GM21390 (cell line): Measurements from ENCODE around the gene GDAP2.
"Not testable (repeated sequence)": the region's sequence is repeated elsewhere in the genome, so short reads cannot be mapped to it uniquely, and the experiment has no call there.

Experiments used
- ATAC-seq: cut with Tn5 transposase; IDR thresholded peaks from one replicate; pipeline ENCODE4 v1.9.1; 2021; ENCODE audit not compliant: unreplicated experiment

Gene GDAP2, protein sequence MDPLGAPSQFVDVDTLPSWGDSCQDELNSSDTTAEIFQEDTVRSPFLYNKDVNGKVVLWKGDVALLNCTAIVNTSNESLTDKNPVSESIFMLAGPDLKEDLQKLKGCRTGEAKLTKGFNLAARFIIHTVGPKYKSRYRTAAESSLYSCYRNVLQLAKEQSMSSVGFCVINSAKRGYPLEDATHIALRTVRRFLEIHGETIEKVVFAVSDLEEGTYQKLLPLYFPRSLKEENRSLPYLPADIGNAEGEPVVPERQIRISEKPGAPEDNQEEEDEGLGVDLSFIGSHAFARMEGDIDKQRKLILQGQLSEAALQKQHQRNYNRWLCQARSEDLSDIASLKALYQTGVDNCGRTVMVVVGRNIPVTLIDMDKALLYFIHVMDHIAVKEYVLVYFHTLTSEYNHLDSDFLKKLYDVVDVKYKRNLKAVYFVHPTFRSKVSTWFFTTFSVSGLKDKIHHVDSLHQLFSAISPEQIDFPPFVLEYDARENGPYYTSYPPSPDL

GRCh38 chr1:117929343-117930172 is at the start of gene GDAP2, which contains the start of gene WDR3:
Gene GDAP2 (minus strand): TSS chr1:117929621. CDS start chr1:117920357, 9,264 bp downstream.
Gene WDR3 (plus strand): TSS chr1:117929739. CDS start chr1:117933320, 3,581 bp downstream.
- ATAC-seq, result peak; percentile 93

DNA sequence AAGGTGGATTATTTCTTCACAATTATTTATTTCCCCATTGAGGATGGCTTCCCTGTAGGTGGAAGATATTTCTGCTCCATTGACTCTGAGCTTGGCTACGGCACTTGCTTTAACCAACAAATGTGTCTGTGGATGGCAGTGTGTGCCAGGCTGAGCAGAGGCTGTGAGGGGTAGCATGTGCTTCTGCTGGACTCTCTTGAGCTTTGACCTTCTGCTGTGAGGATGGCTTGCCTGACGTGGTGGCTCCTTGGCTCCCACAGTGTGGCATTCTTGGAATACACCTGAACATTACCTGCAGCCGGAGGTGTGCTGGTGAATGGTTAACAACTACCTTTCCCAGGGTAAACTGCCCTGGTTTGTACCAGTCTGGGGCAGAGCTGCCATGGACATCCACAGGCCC is 47.0 kb upstream of the GDAP2 start:
- ATAC-seq, result no peak

GRCh38 chr1:117971777-117972176 is 42.4 kb upstream of the GDAP2 start:
- no peak for ATAC-seq

DNA sequence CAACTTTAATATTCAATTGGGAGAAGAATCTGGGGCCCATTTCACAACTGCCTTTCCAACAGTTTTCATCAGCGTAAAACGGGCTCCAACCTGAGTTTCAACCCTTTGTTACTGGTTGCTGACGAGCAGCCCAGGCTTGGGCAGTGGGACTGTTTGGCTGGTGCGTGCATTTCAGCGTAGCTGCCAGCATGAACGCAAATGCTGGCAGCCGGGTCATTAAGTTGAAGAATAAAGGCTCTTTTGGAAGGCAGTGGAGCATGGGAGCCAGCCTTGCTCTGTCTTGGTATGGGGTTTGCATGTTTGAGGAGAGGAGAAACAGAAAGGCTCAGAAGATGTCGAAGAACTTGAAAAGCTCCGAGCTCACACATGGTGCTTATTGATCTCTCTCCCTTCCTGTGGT is 40.8 kb upstream of the GDAP2 start:
- no peak for ATAC-seq

DNA sequence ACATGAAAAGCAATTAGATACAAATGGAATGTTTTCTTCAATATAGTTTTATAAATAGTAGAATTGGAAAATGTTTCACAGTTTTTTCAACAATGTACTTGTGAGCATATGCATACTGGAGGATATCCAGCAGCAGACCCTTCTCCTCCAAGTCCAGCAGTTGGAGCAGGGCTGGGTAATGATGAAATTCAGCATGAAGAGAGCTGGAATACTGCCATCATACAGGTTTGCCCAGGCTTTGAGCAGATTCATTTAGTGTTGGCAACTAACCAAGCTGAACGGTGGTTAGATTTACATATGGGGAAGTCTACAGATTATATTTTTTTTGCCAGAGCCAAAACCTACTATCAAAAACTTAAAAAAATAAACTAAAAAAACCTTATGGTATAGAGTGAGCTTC is 38.5 kb upstream of the GDAP2 start:
- no peak for ATAC-seq

GRCh38 chr1:117967477-117967876 is 38.1 kb upstream of the GDAP2 start:
- ATAC-seq, result no peak

GRCh38 chr1:117964290-117965038 is 35.0 kb upstream of the GDAP2 start:
- no peak for ATAC-seq

DNA sequence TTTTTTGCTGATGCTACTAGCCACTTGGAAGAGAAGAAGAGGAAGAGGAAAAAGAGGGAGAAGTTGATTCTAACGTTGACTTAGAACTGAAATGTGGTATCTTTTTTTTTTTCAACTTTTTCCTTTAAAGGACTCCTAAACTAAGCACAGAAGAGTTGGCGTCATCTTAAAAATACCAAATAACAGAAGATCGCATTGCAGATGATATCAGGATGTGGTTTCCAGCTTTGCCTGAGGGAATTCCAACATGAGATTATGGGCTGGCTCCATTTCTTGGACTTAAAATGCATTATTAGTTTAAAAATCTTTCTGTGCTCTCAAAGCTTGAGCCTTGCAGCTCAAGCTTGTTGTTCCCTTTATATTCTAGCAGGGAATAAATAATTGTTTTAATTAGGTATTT is 29.9 kb upstream of the GDAP2 start:
- no peak for ATAC-seq

DNA sequence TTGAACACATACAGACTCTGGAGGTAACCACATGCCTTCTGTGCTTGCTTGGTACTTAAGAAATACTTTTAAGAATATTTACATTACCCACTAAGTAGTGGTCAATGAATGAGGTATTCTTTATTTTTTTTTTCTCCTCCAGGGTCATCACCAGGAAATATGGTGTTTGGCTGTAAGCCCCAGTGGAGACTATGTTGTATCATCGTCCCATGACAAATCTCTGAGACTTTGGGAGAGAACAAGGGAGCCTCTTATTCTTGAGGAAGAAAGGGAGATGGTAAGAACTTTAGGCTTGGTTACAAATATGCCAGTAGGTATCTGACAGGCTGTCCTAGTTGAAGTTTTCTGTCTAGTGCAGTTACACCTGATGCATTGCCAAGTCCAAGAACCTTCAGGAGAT is 23.0 kb upstream of the GDAP2 start:
- no peak for ATAC-seq

GRCh38 chr1:117942293-117942692 is 12.9 kb upstream of the GDAP2 start:
- ATAC-seq, result no peak

GRCh38 chr1:117933769-117934168 is 4.3 kb upstream of the GDAP2 start:
- ATAC-seq, result no peak

- ATAC-seq, result no peak
Measured at GRCh38 chr1:117932576-117932975, 3.2 kb upstream of the GDAP2 start.

GRCh38 chr1:117930484-117930883 is 1.1 kb upstream of the GDAP2 start:
- ATAC-seq, result no peak

GRCh38 chr1:117930173-117930447 is 689 bp upstream of the GDAP2 start:
- peak; percentile 0 for ATAC-seq

DNA sequence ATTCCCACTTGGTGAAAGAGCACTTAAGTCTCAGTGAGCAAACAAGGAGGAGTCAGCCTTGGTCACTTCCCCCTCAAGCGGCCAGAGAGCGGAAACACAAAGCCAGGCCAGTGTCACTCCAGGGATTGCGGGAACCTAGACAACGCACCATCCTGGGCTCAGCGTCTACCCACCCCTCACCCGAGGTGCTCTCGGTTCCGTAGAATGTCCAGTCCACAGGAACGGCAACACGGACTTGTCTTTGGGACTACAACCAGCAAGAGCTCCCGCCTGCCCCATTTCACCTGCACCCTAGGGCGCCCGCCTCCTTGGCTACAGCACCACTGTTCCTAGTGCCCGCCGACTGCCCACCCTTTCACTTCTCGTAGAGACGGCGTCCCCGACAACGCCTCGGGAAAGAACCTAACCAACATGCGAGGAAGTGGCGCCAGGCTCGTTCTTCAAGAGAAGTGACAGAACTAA is 509 bp downstream of the GDAP2 start:
- ATAC-seq, result peak; percentile 39

DNA sequence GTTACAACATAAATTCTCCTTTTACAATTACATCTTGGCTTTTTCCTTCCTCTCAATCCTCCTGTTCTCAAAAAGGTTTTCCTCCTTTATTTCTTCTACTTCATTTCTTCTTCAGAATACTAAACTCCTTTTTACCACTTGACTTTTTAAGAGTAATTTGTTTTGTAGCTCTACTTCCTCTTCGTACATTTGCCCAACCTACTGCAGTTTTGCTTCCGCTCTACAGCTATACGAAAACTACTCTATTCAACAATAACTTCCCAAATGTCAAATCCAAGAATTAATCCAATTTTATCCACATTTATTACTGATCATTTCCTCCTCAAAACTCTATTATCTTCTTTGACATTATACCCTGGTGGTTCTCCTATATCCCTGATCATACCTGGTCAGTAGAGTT is 3.4 kb downstream of the GDAP2 start:
- no peak for ATAC-seq

DNA sequence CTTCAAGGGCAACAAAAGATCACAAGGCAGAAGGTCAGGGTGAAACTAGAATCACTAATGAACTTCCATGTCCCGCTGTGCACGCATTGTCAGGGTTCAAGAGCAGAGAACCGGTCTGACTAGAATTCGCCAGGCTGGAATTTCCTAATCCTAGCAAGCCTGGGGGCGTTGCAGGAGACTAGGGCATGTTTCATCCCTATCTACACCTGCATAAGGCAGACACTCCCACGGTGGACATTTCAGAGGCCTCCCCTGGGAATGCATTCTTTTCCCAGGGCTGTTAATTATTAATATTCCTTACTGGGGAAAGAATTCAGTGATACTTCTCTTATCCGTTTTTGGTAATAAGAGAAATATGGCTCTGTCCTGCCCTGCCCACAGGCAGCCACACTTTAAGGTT is 6.7 kb downstream of the GDAP2 start:
- not testable (repeated sequence) for ATAC-seq

- no peak for ATAC-seq
Measured at GRCh38 chr1:117921991-117922390, 7.4 kb downstream of the GDAP2 start.

DNA sequence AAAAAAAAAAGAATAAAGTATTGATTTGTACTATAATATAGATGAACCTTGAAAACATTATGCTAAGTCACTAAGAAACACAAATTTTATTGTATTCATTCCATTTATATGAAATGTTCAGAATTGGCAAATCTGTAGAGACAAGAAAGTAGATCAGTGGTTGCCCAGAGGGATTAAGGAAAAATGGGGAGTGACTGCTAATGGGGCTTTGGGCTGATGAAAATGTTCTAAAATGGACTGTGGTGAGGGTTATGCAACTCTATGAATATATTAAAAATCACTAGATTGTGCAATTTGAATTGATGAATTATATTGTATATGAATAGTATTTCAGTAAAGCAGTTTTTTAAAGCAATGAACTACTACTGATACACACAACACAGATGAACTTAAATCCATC is 10.0 kb downstream of the GDAP2 start:
- ATAC-seq, result no peak

DNA sequence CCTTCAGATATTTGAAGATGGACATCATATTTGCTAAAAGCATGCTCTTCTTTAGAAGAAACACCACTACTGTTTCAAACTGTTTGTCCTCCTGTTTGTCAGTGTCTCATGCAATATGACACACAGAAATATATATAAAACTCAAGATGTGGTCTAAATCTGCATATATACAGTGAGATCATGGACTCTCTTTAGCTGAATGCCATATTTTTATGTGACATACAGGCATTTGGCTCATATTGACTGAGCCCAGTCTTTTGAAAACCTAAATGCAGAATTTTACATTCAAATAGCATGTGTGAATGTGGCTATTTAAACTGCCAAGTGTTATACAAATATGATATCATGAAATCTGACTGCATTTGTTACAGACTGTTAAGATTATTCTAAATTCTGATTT is 18.4 kb downstream of the GDAP2 start:
- ATAC-seq, result no peak

- no peak for ATAC-seq
Measured at GRCh38 chr1:117905019-117905418, 24.4 kb downstream of the GDAP2 start.
